Measurements from ENCODE around the gene CFAP45. TPM values are rescaled to one million over a fixed set of nuclear protein-coding genes. Genes with fewer than 3 reads are reported as not detected.

Gene CFAP45
- total RNA-seq, 2 donors from 2014 or later: 0.49 to 0.55 TPM

GRCh38 chr1:159939678-159940002 lies 39.7 kb upstream of the CFAP45 start:
- H3K36me3 Mint-ChIP-seq (ENCODE audit: low read depth): no peaks in the 10 kb centered on the region
- no peak overlapping the region for H3K9ac ChIP-seq (ENCODE audit: extremely low read depth, low read length, poor library complexity, severe bottlenecking)
- WGBS, 2 experiments (ENCODE audit: insufficient coverage in 1 of 2, insufficient read length in 1 of 2): 58% methylated on average over 3 of the region's 3 CpGs; no CpG with 5 or more reads in 1 of the 2 experiments

GRCh38 chr1:159938905-159939677 lies 39.1 kb upstream of the CFAP45 start:
- H3K27me3 ChIP-seq (ENCODE audit: control insufficient read depth, insufficient read depth, low read length, poor library complexity, severe bottlenecking): peaks cover 2% of the 10 kb centered on the region
- no peak overlapping the region for H3K27ac ChIP-seq (ENCODE audit: low read depth, low read length)
- H3K4me1 ChIP-seq (ENCODE audit: control insufficient read depth, insufficient read depth, low read length): peaks cover 31% of the 10 kb centered on the region
- no peaks in the 10 kb centered on the region for H3K9me3 ChIP-seq (ENCODE audit: control insufficient read depth, low read length)
- no peak overlapping the region for H3K4me3 ChIP-seq (ENCODE audit: low read length)
- Mint-ChIP-seq H3K4me1 (peaks cover 50% of the 10 kb centered on the region), H3K4me3 (peak overlapping the region; percentile 16), H3K27me3 (ENCODE audit: insufficient read depth) (peaks cover 4% of the 10 kb centered on the region), H3K27ac (peak overlapping the region; percentile 69), H3K9me3 (no peaks in the 10 kb centered on the region), H3K36me3 (ENCODE audit: low read depth) (no peaks in the 10 kb centered on the region)
- DNase-seq: no peak
- 90 to 91% methylated on average over 6 of the region's 6 CpGs for WGBS, 2 experiments (ENCODE audit: insufficient coverage in 1 of 2, insufficient read length in 1 of 2)
- no peaks in the 10 kb centered on the region for H3K36me3 ChIP-seq (ENCODE audit: control insufficient read depth, insufficient read depth, low read length)
- TF ChIP-seq CTCF (conservative IDR thresholded peaks at IDR 0.05): no peak
- H3K9ac ChIP-seq (ENCODE audit: extremely low read depth, low read length, poor library complexity, severe bottlenecking): no peak overlapping the region

More at GRCh38 chr1:159939678-159940002, 39.7 kb upstream of the CFAP45 start:
- Mint-ChIP-seq H3K27me3 (ENCODE audit: insufficient read depth) (peaks cover 8% of the 10 kb centered on the region), H3K4me1 (peaks cover 51% of the 10 kb centered on the region), H3K9me3 (no peaks in the 10 kb centered on the region), H3K4me3 (peak overlapping the region; percentile 16), H3K27ac (peak overlapping the region; percentile 69)
- Histone ChIP-seq H3K4me1 (ENCODE audit: control insufficient read depth, insufficient read depth, low read length) (peaks cover 31% of the 10 kb centered on the region), H3K9me3 (ENCODE audit: control insufficient read depth, low read length) (no peaks in the 10 kb centered on the region), H3K4me3 (ENCODE audit: low read length) (no peak overlapping the region), H3K27ac (ENCODE audit: low read depth, low read length) (no peak overlapping the region), H3K36me3 (ENCODE audit: control insufficient read depth, insufficient read depth, low read length) (no peaks in the 10 kb centered on the region), H3K27me3 (ENCODE audit: control insufficient read depth, insufficient read depth, low read length, poor library complexity, severe bottlenecking) (peaks cover 8% of the 10 kb centered on the region)
- DNase-seq: no peak
- TF ChIP-seq CTCF (conservative IDR thresholded peaks at IDR 0.05): no peak

- H3K27ac ChIP-seq (ENCODE audit: low read depth, low read length): peak overlapping the region; percentile 26
- no peaks in the 10 kb centered on the region for H3K27me3 Mint-ChIP-seq (ENCODE audit: insufficient read depth)
These were observed 38.4 kb upstream of the CFAP45 start for GRCh38 chr1:159938211-159938852.

More at GRCh38 chr1:159938211-159938852, 38.4 kb upstream of the CFAP45 start:
- Histone ChIP-seq H3K4me3 (ENCODE audit: low read length) (no peak overlapping the region), H3K36me3 (ENCODE audit: control insufficient read depth, insufficient read depth, low read length) (no peaks in the 10 kb centered on the region), H3K9me3 (ENCODE audit: control insufficient read depth, low read length) (no peaks in the 10 kb centered on the region), H3K4me1 (ENCODE audit: control insufficient read depth, insufficient read depth, low read length) (peaks cover 31% of the 10 kb centered on the region), H3K9ac (ENCODE audit: extremely low read depth, low read length, poor library complexity, severe bottlenecking) (no peak overlapping the region), H3K27me3 (ENCODE audit: control insufficient read depth, insufficient read depth, low read length, poor library complexity, severe bottlenecking) (no peaks in the 10 kb centered on the region)
- no peak for DNase-seq
- Mint-ChIP-seq H3K27ac (peak overlapping the region; percentile 30), H3K9me3 (no peaks in the 10 kb centered on the region), H3K4me1 (peaks cover 50% of the 10 kb centered on the region), H3K4me3 (peak overlapping the region; percentile 33), H3K36me3 (ENCODE audit: low read depth) (no peaks in the 10 kb centered on the region)
- WGBS, 2 experiments (ENCODE audit: insufficient coverage in 1 of 2, insufficient read length in 1 of 2): 84 to 100% methylated on average over 2 to 7 of the region's 7 CpGs
- no peak for TF ChIP-seq CTCF (conservative IDR thresholded peaks at IDR 0.05)

All from endodermal cell (in vitro differentiated cells).